Activated CD4-positive, alpha-beta T cell treated with anti-CD3 and anti-CD28 coated beads, Interleukin-2, amount 50 U/mL, for 16 hours (primary cell): Measurements from ENCODE around the gene SATL1.
A peak's percentile ranks its signal among the peaks of the same experiment; 100 is the strongest.
"Not testable (repeated sequence)": the region's sequence is repeated elsewhere in the genome, so short reads cannot be mapped to it uniquely, and the experiment has no call there.

Experiments
- DNase-seq: peaks from one replicate; pipeline ENCODE4 v3.0.0-alpha.2; 2020

Gene SATL1

GRCh38 chrX:85109235-85109634 lies 134.3 kb downstream of the SATL1 start:
- peak; percentile 25 for DNase-seq

- DNase-seq, result no peak
Measured at GRCh38 chrX:85108165-85108564, 135.4 kb downstream of the SATL1 start.

- no peak for DNase-seq
Measured at GRCh38 chrX:85107407-85107806, 136.2 kb downstream of the SATL1 start.

GRCh38 chrX:85089321-85089840 lies 154.2 kb downstream of the SATL1 start:
- no peak for DNase-seq

GRCh38 chrX:85084770-85085393 lies 158.7 kb downstream of the SATL1 start:
- DNase-seq, result peak; percentile 37

GRCh38 chrX:85077247-85077646 lies 166.3 kb downstream of the SATL1 start:
- not testable (repeated sequence) for DNase-seq

- DNase-seq, result no peak
Measured at GRCh38 chrX:85065512-85066198, 177.9 kb downstream of the SATL1 start.

GRCh38 chrX:85052636-85053343 lies 190.8 kb downstream of the SATL1 start:
- no peak for DNase-seq

- DNase-seq, result no peak
Measured at GRCh38 chrX:85052205-85052604, 191.4 kb downstream of the SATL1 start.

- DNase-seq, result no peak
Measured at GRCh38 chrX:85051627-85052026, 192.0 kb downstream of the SATL1 start.
